Suprapubic skin (tissue), 3 donors: ENCODE data around the gene SMG6.

Source experiments
- POLR2A ChIP-seq, 2 donors: fragments of 450-650 bp; IDR thresholded peaks; one replicate each; pipeline ENCODE4 v1.6.1; 2017; ENCODE audit warnings: antibody characterized with exemption in 2 of 2, mild to moderate bottlenecking in 2 of 2, moderate library complexity in 2 of 2
- TF ChIP-seq, protein P1 (sequence below), 2 donors: fragments of 200-600 bp in 1 of 2; fragments of 450-650 bp in 1 of 2; sonication (generic) in 1 of 2; IDR thresholded peaks; one replicate each; pipeline ENCODE4 v1.5.1; 2016 to 2019; ENCODE audit warnings: antibody characterized with exemption in 2 of 2, mild to moderate bottlenecking in 1 of 2, moderate library complexity in 1 of 2

DNA sequence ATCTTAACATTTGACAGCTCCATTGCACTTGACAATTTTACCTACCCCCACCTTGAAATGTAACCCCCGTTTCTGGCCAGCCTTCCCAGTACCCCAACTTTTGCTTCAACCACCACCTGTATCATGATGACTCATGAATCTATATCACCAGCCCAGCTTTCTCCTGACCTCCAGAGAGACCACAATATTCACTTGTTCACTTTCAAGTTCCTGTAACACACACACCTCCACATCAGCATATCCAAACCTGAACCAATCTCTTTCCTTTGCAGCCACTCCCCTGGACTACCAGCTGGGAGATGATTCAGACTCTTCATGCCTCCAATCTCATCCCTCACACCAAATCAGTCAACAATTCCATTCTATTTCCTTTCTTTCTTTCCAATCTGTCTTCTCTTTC lies 8.0 kb downstream of the SMG6 start:
- TF ChIP-seq, protein P1, sequence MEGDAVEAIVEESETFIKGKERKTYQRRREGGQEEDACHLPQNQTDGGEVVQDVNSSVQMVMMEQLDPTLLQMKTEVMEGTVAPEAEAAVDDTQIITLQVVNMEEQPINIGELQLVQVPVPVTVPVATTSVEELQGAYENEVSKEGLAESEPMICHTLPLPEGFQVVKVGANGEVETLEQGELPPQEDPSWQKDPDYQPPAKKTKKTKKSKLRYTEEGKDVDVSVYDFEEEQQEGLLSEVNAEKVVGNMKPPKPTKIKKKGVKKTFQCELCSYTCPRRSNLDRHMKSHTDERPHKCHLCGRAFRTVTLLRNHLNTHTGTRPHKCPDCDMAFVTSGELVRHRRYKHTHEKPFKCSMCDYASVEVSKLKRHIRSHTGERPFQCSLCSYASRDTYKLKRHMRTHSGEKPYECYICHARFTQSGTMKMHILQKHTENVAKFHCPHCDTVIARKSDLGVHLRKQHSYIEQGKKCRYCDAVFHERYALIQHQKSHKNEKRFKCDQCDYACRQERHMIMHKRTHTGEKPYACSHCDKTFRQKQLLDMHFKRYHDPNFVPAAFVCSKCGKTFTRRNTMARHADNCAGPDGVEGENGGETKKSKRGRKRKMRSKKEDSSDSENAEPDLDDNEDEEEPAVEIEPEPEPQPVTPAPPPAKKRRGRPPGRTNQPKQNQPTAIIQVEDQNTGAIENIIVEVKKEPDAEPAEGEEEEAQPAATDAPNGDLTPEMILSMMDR (IDR thresholded peaks at IDR 0.05), result no peak
- TF ChIP-seq POLR2A (IDR thresholded peaks at IDR 0.05), result no peak
